GM12891 (cell line): Measurements from ENCODE around the gene MTHFSD.

ENCODE experiments used
- PAX5 ChIP-seq: IDR thresholded peaks from 2 replicates; pipeline ENCODE4 v1.6.1; 2011; ENCODE audit warnings: low read length, moderate library complexity, mild to moderate bottlenecking; ENCODE audit not compliant: insufficient read depth, severe bottlenecking
- POLR2A ChIP-seq: IDR thresholded peaks from 2 replicates; pipeline ENCODE4 v1.6.1; 2011; ENCODE audit warnings: low read depth, low read length, control low read depth
- POLR2AphosphoS5 ChIP-seq: IDR thresholded peaks from 2 replicates; pipeline ENCODE4 v1.6.1; 2011; ENCODE audit warnings: low read depth, low read length, control low read depth
- POU2F2 ChIP-seq: IDR thresholded peaks from 2 replicates; pipeline ENCODE4 v1.6.1; 2011; ENCODE audit warnings: low read depth, mild to moderate bottlenecking, control low read depth, low read length, moderate library complexity
- SPI1 ChIP-seq: IDR thresholded peaks from 2 replicates; pipeline ENCODE4 v1.6.1; 2011; ENCODE audit warnings: low read depth, low read length, control low read depth
- TAF1 ChIP-seq: IDR thresholded peaks from 2 replicates; pipeline ENCODE4 v1.6.1; 2011; ENCODE audit warnings: low read depth, low read length, control low read depth

DNA sequence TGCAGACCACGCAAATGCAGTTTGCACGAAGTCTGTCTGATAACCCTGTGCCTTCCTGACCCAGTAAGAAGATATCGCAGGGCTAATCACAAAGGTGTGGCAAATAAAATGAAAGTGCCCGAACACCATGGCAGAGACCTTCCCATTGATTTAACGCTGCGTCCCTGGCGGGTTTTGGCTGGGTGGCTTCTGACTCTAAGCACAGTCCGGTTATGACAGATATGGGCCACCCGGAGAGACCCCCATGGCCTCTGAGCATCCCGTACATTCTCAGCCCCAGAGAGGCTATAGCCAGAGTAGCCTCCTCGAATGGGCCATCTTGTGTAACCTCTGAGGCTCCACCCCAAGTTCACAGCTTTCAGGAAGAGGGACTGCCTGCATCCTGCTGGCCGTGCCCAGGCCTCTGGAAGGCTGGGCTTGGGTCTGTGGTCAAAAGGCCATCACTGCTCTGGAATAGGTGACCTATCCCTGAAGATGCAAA is 17.0 kb upstream of the MTHFSD start:
- TF ChIP-seq POLR2AphosphoS5 (no peak), POLR2A (no peak), SPI1 (no peak), TAF1 (no peak), PAX5 (no peak), POU2F2 (no peak)
